ENCODE data around the gene ANKMY1.

Gene ANKMY1

GRCh38 chr2:240444464-240444863 lies 113.3 kb downstream of the ANKMY1 start:
- H3K4me1 ChIP-seq (ENCODE audit: control insufficient read depth, insufficient read depth, low read length): peaks cover 2% of the 10 kb centered on the region
- no peak overlapping the region for H3K27ac ChIP-seq (ENCODE audit: insufficient read depth, low read depth, low read length, poor library complexity, severe bottlenecking)
- WGBS, 2 experiments: 88 to 89% methylated on average over 16 of the region's 16 CpGs
- no peaks in the 10 kb centered on the region for H3K27me3 ChIP-seq (ENCODE audit: control insufficient read depth, insufficient read depth, low read length, poor library complexity, severe bottlenecking)
- H3K4me3 ChIP-seq (ENCODE audit: insufficient read depth, low read depth, low read length): no peak overlapping the region
- H3K9me3 ChIP-seq (ENCODE audit: control insufficient read depth, low read length): no peaks in the 10 kb centered on the region
- H3K36me3 ChIP-seq (ENCODE audit: control insufficient read depth, insufficient read depth, low read length): no peaks in the 10 kb centered on the region

GRCh38 chr2:240443891-240444301 lies 113.9 kb downstream of the ANKMY1 start:
- H3K27me3 ChIP-seq (ENCODE audit: control insufficient read depth, insufficient read depth, low read length, poor library complexity, severe bottlenecking): no peaks in the 10 kb centered on the region
- no peaks in the 10 kb centered on the region for H3K9me3 ChIP-seq (ENCODE audit: control insufficient read depth, low read length)
- H3K36me3 ChIP-seq (ENCODE audit: control insufficient read depth, insufficient read depth, low read length): no peaks in the 10 kb centered on the region
- H3K4me3 ChIP-seq (ENCODE audit: insufficient read depth, low read depth, low read length): no peak overlapping the region
- 93% methylated on average over 17 of the region's 17 CpGs for WGBS, 2 experiments
- no peaks in the 10 kb centered on the region for H3K4me1 ChIP-seq (ENCODE audit: control insufficient read depth, insufficient read depth, low read length)
- no peak overlapping the region for H3K27ac ChIP-seq (ENCODE audit: insufficient read depth, low read depth, low read length, poor library complexity, severe bottlenecking)

DNA sequence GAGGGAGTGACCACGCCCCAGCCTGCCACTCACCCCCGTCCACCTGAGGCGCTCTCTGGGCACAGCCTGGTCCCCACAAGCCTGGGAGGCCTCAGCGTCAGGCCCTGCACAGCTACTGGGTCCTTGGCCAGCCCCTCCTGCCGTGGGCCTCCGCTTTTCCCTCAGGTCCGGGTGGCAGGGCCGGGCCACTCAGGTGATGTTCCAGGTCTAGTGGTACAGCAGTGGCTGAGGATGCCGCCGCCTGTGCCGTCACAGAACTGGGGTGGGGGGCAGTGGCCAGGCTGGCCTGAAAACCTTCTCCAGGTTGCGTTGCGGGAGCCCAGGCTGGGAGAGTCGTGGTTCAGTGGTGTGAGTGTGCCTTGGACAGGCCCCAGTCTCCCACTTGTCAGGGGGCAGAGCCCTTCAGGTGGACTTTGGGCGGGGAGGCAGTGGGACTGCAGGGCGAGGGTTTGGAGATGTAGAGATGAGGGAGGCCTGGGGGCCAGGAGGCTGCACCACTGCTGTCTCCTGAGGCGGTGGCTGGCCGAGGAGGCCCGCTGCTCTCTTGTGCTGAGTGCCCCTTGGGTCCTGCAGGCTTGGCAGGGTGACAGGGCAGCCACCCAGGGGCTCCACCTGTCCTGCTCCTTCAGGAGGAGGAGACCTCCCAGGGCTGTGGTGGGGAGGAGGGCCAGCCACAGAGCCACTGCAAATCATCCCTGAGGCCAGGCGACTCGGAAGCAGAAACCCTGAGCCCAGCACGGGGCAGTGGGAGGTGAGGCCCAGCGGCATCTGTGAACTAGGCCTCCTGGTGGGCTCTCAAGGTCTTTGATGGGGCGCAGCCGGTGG lies 114.7 kb downstream of the ANKMY1 start:
- Histone ChIP-seq H3K27ac (ENCODE audit: insufficient read depth, low read depth, low read length, poor library complexity, severe bottlenecking) (no peak overlapping the region), H3K27me3 (ENCODE audit: control insufficient read depth, insufficient read depth, low read length, poor library complexity, severe bottlenecking) (peaks cover 1% of the 10 kb centered on the region), H3K9me3 (ENCODE audit: control insufficient read depth, low read length) (no peaks in the 10 kb centered on the region), H3K36me3 (ENCODE audit: control insufficient read depth, insufficient read depth, low read length) (no peaks in the 10 kb centered on the region), H3K4me3 (ENCODE audit: insufficient read depth, low read depth, low read length) (no peak overlapping the region), H3K4me1 (ENCODE audit: control insufficient read depth, insufficient read depth, low read length) (peaks cover under 1% of the 10 kb centered on the region)
- 87 to 93% methylated on average over 24 to 25 of the region's 25 CpGs for WGBS, 2 experiments

DNA sequence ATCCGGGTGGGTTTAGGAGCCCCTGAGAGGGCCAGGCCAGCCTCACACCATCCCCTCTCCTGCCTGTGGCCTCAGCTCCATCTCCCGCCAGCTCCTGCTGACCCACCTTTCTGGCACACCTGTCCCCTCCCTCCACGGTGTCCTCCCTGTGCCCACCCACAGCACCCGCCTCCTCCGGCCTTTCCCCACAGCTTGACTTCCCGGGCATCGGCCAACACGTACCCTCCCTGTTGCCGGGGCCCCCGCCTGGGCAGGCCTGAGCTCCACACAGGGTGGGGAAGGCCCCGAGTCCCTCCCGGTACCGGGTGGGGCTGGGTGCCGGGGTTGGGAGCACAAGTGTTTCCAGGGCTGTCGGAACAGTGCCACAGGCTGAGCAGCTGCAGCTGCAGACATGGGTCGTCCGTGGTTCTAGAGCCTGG lies 115.8 kb downstream of the ANKMY1 start:
- Histone ChIP-seq H3K27ac (ENCODE audit: insufficient read depth, low read depth, low read length, poor library complexity, severe bottlenecking) (no peak overlapping the region), H3K4me3 (ENCODE audit: insufficient read depth, low read depth, low read length) (no peak overlapping the region), H3K4me1 (ENCODE audit: control insufficient read depth, insufficient read depth, low read length) (peaks cover 10% of the 10 kb centered on the region), H3K36me3 (ENCODE audit: control insufficient read depth, insufficient read depth, low read length) (no peaks in the 10 kb centered on the region), H3K27me3 (ENCODE audit: control insufficient read depth, insufficient read depth, low read length, poor library complexity, severe bottlenecking) (peaks cover 12% of the 10 kb centered on the region), H3K9me3 (ENCODE audit: control insufficient read depth, low read length) (no peaks in the 10 kb centered on the region)
- 94 to 95% methylated on average over 17 of the region's 17 CpGs for WGBS, 2 experiments

DNA sequence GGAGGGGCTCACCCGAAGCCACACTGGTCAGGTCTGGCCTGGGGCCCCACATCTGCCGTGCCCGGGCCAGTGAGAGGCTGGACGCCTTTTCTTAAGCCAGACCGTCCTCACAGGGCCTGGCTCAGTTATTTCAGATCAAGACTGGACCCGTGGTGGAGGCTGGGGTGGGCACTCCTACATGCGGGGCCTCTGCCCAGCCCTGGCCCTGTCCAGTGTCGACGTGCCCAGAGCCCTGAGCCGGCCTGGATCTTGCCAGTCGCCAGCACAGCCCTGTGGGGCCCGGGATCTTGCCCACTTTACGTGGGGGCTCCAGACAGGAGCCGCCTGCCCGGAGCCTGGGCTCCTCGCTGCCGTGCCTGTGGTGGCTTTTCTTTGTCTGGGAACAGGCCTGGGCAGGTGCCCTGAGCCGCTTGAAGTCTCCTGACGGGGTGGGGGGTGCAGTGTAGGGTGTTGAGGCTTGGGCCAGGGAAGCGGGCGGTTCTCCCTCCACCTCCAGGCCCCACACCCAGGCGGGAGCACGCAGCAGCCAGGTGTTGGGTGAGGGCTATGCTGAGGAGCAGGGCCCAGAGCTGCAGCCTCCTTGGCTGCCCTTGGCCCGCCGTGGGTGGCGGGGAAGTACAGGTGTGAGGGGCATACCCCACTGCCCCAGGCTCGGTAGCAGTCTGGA lies 116.3 kb downstream of the ANKMY1 start:
- H3K9me3 ChIP-seq (ENCODE audit: control insufficient read depth, low read length): no peaks in the 10 kb centered on the region
- H3K4me1 ChIP-seq (ENCODE audit: control insufficient read depth, insufficient read depth, low read length): peaks cover 11% of the 10 kb centered on the region
- no peak overlapping the region for H3K27ac ChIP-seq (ENCODE audit: insufficient read depth, low read depth, low read length, poor library complexity, severe bottlenecking)
- WGBS, 2 experiments: 94 to 95% methylated on average over 27 of the region's 27 CpGs
- H3K27me3 ChIP-seq (ENCODE audit: control insufficient read depth, insufficient read depth, low read length, poor library complexity, severe bottlenecking): peaks cover 18% of the 10 kb centered on the region
- H3K36me3 ChIP-seq (ENCODE audit: control insufficient read depth, insufficient read depth, low read length): no peaks in the 10 kb centered on the region
- H3K4me3 ChIP-seq (ENCODE audit: insufficient read depth, low read depth, low read length): no peak overlapping the region

DNA sequence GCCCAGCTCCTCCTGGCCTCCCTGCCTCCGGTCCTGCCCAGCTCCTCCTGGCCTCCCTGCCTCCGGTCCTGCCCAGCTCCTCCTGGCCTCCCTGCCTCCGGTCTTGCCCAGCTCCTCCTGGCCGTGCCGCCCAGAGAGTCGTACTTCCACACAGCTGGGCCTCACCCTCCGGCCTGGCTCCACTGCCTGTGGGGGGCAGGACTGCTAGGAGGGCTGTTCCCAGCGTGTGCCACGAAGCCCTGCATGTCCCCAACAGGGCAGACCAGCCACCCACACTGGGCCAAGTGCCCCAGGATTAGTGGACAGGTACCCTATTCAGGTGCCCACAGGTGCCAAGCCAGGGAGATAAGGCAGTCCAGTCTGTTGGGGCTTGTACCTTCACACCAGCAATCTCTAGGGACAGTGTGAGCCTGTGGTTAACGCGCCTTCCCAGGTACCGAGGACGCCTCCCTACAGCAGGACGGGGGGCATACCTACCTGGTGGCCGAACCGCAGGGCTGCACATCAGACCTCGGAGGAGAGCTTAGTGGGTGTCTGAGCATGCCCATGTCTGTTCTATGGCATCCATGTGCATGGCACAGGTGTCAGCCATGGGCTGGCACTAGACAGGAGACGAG lies 117.0 kb downstream of the ANKMY1 start:
- Histone ChIP-seq H3K27me3 (ENCODE audit: control insufficient read depth, insufficient read depth, low read length, poor library complexity, severe bottlenecking) (peaks cover 22% of the 10 kb centered on the region), H3K36me3 (ENCODE audit: control insufficient read depth, insufficient read depth, low read length) (no peaks in the 10 kb centered on the region), H3K9me3 (ENCODE audit: control insufficient read depth, low read length) (no peaks in the 10 kb centered on the region), H3K27ac (ENCODE audit: insufficient read depth, low read depth, low read length, poor library complexity, severe bottlenecking) (no peak overlapping the region), H3K4me1 (ENCODE audit: control insufficient read depth, insufficient read depth, low read length) (peaks cover 11% of the 10 kb centered on the region), H3K4me3 (ENCODE audit: insufficient read depth, low read depth, low read length) (no peak overlapping the region)
- WGBS, 2 experiments: 92 to 94% methylated on average over 18 of the region's 18 CpGs

- H3K4me3 ChIP-seq (ENCODE audit: insufficient read depth, low read depth, low read length): no peak overlapping the region
- H3K4me1 ChIP-seq (ENCODE audit: control insufficient read depth, insufficient read depth, low read length): peaks cover 11% of the 10 kb centered on the region
- no peak overlapping the region for H3K27ac ChIP-seq (ENCODE audit: insufficient read depth, low read depth, low read length, poor library complexity, severe bottlenecking)
- no peaks in the 10 kb centered on the region for H3K36me3 ChIP-seq (ENCODE audit: control insufficient read depth, insufficient read depth, low read length)
- 94 to 95% methylated on average over 9 of the region's 12 CpGs for WGBS, 2 experiments
- peaks cover 22% of the 10 kb centered on the region for H3K27me3 ChIP-seq (ENCODE audit: control insufficient read depth, insufficient read depth, low read length, poor library complexity, severe bottlenecking)
- H3K9me3 ChIP-seq (ENCODE audit: control insufficient read depth, low read length): no peaks in the 10 kb centered on the region
Observed at GRCh38 chr2:240440251-240440650, 117.5 kb downstream of the ANKMY1 start.

GRCh38 chr2:240439698-240440151 lies 118.1 kb downstream of the ANKMY1 start:
- 89 to 90% methylated on average over 15 of the region's 15 CpGs for whole genome bisulfite sequencing, 2 experiments
- H3K27ac ChIP-seq (ENCODE audit: insufficient read depth, low read depth, low read length, poor library complexity, severe bottlenecking): no peak overlapping the region
- peaks cover 22% of the 10 kb centered on the region for H3K27me3 ChIP-seq (ENCODE audit: control insufficient read depth, insufficient read depth, low read length, poor library complexity, severe bottlenecking)
- H3K4me3 ChIP-seq (ENCODE audit: insufficient read depth, low read depth, low read length): no peak overlapping the region
- H3K36me3 ChIP-seq (ENCODE audit: control insufficient read depth, insufficient read depth, low read length): no peaks in the 10 kb centered on the region
- H3K4me1 ChIP-seq (ENCODE audit: control insufficient read depth, insufficient read depth, low read length): peaks cover 11% of the 10 kb centered on the region
- no peaks in the 10 kb centered on the region for H3K9me3 ChIP-seq (ENCODE audit: control insufficient read depth, low read length)

GRCh38 chr2:240438810-240439697 lies 118.7 kb downstream of the ANKMY1 start:
- H3K27ac ChIP-seq (ENCODE audit: insufficient read depth, low read depth, low read length, poor library complexity, severe bottlenecking): no peak overlapping the region
- H3K9me3 ChIP-seq (ENCODE audit: control insufficient read depth, low read length): no peaks in the 10 kb centered on the region
- 92 to 94% methylated on average over 25 of the region's 25 CpGs for WGBS, 2 experiments
- H3K4me3 ChIP-seq (ENCODE audit: insufficient read depth, low read depth, low read length): no peak overlapping the region
- H3K27me3 ChIP-seq (ENCODE audit: control insufficient read depth, insufficient read depth, low read length, poor library complexity, severe bottlenecking): peaks cover 22% of the 10 kb centered on the region
- H3K4me1 ChIP-seq (ENCODE audit: control insufficient read depth, insufficient read depth, low read length): peaks cover 11% of the 10 kb centered on the region
- H3K36me3 ChIP-seq (ENCODE audit: control insufficient read depth, insufficient read depth, low read length): no peaks in the 10 kb centered on the region

Measured in ectodermal cell (in vitro differentiated cells).